D341Med (cell line): ENCODE data around the gene TSKU.

ENCODE experiments used
- DNase-seq: peaks from one replicate; pipeline ENCODE4 v3.0.0; 2012; ENCODE audit warnings: low spot score

The TSKU gene

DNA sequence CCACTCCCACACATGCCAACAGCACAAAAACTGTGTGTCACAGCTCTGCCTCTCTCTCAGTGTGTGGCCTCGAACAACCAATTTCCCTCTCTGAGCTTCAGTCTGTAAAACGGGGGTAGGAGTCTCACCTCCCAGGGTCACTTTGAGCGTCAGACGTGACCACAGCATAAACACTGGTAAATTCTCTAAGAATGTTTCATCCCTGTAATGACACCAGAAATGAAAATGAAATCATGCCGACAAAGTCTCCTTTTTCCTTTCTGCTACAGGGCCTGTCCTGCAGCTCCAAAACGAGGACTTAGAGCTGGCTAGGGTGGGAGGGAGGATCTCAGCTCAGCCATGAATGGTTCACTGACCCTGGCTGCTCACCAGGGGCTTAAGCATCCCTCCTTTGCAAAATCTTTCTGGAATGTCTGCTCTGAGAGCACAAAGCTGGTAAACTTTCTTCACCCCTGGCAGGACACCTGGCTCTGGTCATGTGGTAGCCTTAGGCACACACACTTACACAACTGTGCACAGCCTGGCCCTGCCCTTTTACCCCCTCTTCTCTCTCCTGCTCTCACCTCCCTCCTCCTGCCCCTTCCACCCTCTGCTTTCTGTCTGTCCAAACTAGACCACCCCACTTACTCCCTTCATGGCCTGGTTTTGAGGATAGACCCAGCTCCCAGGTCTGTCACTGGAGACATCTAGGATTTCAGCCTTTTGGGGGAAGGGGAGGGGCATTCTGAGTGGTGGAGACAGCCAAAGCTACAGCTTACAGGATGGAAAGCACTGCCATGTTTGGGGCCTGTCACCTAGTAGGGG is 12.3 kb upstream of the TSKU start:
- DNase-seq = no peak

DNA sequence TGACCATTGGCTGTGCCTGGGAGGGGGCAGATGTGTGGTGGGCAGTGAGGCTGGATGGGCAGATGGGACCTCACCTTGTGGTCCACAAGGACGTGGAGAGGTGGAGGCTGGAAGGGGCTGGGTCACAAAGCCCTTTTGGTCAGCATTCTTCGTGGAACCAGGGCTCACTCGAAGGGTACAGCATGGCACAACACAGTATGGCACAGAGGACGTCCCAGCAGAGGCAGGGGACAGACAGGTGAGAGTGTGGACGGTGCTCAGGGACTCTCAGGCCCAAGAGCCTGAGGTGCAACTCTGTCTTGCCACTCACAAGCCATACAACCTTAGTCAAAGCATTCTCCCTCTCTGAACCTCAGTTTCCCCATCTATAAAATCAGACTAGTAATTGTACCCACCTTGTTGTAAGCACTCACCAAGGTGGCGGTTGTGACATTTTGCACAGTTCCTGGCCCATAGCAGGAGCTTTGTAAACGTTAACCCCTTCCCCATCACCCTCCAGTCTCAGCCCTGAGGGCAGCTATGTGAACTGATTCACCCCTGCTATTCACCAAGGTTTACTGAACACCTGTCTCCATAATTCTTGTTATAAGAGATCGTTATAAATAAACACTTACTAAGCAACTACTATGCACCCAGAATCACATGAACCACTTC is 11.6 kb upstream of the TSKU start:
- DNase-seq = no peak

DNA sequence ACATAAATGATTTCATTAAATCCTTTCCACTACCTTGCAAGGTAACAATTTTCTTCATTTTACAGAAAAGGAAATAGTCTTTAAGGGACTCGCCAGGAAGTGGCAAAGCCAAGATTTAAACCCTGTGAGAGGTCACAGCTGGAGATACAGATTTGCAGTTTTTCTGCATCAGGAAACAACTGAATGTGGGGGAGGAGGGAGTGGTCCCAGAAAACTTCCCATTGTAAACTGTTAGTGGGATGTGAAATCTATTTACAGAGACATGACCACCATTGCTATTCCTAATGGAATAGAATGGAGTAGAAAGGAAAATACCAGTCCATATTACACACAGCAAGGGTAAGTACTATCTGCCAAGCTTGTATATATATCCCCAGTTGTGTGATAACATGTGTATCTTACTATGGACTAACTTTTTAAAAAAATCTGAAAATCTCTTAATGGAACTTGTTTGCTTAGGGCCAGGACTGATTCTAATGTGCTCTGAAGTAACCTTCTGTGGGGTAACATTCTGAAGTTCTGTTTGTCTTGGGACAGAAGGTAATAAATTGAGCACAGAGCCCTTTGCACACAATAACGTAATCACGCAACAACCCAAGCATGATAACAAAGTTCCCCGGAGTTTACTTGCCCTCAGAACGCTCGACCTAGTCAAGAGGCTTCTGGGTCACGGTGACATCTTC is 10.9 kb upstream of the TSKU start:
- DNase-seq = no peak

DNA sequence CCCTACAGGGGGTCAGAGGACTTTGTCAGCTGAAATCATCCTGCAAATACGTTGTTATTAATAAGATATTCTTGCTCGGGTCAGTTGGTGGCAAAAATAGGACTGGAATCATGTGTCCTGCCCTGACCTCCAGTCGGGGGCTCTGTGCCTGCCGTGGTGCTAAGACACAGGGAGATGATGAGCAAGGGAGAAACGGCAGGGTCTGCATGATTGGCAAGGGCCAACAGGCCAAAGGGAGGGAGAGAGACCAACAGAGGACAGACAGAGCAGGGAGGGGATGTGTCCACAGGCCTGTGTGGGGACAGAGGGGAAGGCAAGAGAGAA is 10.4 kb upstream of the TSKU start:
- no peak for DNase-seq

DNA sequence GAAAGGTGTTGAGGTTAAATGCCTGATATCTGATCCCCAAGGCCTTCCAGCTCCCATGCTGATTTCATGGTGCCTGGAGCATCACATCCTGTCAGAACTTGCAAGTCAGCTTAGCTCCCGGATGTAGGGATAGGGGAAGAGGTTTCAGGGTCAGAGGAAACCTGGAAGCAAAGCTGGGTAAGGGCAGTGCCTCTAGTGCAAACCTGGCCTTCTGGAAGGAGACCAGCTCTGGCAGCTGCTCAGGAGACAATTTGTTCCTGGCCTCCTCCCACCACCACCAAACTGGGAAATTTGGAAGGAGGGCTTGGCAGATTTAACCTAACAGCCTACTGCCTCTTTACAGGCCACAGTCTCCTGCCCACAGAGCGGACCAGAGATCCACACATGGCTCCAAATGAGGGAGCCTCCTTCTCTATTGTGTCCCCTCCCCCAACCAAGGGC is 9.2 kb upstream of the TSKU start:
- no peak for DNase-seq

DNA sequence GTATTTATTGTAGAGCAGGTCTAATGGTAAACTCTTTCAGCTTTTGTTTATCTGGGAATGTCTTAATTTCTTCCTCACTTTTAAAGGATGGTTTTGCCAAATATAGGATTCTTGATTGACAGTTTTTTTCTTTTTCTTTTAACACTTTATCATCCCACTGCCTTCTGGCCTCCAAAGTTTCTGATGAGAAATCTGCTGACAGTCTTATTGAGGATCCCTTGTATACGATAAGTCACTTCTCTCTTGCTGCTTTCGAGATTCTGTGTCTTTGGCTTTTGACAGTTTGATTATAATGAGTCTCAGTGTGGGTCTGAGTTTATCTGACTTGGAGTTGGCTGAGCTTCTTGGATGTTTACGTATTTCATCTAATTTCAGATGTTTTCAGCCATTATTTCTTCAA is 6.7 kb upstream of the TSKU start:
- DNase-seq = no peak

DNA sequence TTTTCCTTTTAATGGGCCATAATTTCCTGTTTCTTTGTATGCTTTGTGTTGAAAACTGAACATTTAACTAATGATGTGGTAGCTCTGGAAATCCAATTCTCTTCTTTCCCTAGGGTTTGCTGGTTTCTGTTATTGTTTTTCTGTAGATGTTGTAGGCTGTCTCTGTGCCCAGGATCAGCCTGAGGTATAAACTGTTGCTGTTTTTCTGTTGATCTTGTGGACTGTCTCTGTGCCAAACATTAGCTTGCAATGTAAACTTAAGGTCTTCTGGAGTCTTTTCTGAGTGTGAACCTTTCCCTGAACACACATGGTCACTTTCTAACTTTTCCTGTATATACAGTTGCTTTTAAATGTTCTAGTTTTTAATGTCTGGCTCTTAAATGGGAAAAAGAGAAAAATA is 5.9 kb upstream of the TSKU start:
- DNase-seq = no peak

DNA sequence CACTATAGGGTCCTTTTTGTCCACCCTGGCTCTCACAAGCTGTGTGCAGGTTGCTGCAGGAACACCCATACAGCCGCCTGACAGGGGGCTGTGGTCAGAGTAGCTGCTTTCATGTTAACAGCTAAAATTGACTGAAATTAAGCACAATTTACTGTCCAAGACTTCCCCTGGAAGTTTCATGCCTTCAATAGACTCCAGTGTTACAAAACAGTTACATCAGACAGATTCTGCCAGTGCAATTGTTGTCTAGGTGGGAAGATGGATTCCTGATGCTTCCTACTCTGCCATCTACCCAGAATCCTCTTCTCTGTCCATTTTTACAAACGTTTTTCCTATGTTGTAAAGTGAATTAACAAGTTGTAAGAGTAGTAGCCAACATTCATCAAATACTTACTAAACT is 5.3 kb upstream of the TSKU start:
- no peak for DNase-seq

DNA sequence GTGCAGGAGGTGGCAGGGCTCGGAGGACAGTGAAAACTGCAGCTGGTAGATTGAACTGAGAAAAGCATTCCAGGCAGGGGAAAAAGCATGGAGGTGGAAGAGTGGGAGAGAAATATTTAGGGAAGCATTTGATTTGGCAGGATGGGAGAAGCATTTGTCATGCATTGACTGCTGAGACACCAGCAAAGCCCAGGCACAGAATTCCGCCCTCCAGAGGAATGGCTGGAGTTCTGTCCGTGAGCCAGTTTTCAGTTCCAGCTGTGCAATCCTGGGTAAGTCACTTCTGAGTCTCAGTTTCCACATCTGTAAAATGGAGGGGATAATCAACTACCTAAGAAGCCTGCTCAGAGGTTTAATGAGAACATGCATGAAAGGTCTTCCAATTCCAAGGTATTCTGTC is 4.3 kb upstream of the TSKU start:
- no peak for DNase-seq

DNA sequence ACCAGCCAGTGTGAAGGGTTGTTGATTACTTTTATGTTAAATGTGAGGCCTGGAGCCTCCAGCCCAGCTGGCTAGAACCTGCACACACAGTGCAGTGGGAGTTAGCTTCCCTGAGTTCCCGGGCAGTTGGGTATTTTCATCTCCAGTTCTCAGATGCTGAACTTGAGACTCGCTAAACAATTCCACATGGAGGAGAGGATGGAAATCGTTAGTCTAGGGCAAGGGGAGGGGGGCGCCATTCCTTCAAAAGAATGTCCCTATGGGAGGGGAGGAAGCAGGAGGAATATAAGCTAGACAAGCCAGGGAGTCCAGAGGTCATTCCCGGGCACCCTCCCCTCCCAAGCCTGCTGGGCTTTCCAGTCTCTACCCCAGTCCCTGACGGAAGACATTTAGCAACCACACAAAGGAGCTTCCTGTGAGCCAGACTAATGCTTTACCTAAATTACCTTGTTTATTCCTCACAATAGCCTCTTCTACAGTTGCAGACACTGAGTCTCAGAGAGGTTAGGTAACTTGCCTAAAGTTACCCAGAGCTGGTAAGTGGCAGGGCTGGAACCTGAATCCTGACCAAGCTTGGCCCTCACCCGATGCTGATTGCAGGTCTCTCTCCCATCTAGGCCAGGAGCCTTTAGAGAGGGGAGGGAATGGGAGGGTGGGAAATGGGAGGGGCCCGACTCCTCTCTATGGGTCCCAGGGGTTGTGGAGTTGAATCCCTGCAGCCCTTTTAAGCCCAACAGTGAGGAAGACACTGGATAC is 1.9 kb upstream of the TSKU start:
- DNase-seq = no peak

DNA sequence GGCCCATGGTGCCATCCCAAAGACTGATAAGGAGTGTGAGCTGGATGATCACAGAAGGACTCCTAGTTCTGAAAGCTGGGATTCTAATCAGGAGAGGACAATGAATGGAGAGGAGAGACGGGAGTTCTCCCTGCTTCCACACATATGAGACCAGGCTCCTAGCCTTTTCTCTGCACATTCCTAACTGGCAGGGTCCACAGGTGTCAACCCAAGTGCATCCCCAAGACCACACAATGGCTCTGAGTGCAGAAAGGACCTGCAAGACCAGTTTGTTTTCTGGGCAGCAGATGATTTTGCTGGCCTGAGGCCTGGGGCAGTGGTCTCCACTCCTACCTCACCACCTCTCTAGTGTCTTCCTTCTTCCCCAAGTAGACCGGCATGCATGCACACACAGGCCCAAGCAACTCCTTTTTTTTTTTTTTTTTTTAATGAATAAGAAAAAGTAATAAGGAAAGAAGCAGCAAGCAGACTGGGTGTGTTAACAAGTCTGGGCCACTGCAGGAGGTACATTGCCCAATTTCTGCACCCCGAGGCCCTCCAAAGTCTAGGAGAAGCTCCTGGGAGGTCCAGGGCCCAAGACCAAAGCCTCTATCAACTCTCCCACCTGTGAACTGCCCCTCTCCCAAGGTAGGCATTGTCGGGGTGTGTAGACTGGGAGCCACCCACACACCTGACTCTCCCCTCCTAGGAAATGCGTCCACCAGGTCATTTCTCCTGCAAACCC is 1.2 kb upstream of the TSKU start:
- no peak for DNase-seq

DNA sequence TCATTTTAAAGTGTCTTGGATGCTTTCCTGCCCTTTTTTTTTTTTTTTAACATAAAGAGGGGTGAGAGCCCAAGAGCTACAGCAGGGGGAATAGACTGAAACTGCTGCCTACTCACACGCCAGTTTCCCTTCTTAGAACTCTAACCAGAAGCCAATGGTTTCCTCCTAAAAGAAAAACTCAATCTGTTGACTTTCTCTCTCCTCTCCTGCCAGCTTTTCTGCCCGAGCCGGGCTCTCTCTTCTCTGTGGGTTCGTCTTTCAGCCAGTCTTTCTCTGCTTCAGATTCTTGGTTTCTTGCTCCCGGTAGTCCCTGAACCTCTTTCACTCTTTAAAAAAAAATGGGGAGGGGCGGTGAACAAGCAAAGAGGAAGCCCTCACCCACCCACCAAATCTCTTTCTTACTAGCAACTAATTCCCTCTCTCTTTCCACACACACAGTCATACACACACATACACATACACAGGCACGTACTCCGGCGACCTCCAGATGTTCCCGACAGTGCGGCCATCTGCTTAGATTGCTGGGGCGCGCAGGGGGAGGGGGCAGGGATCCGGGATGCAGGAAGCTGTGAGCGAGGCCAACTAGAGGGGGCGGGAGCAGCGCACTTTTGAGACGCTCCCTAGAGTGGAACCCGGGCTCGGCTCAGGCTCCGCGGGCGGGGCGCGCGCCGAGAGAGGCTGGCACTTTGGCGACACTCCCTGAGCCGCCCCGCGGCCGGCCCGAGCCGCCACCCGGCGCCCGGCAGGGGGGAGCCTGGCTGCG is 444 bp upstream of the TSKU start:
- peak; percentile 94 for DNase-seq

DNA sequence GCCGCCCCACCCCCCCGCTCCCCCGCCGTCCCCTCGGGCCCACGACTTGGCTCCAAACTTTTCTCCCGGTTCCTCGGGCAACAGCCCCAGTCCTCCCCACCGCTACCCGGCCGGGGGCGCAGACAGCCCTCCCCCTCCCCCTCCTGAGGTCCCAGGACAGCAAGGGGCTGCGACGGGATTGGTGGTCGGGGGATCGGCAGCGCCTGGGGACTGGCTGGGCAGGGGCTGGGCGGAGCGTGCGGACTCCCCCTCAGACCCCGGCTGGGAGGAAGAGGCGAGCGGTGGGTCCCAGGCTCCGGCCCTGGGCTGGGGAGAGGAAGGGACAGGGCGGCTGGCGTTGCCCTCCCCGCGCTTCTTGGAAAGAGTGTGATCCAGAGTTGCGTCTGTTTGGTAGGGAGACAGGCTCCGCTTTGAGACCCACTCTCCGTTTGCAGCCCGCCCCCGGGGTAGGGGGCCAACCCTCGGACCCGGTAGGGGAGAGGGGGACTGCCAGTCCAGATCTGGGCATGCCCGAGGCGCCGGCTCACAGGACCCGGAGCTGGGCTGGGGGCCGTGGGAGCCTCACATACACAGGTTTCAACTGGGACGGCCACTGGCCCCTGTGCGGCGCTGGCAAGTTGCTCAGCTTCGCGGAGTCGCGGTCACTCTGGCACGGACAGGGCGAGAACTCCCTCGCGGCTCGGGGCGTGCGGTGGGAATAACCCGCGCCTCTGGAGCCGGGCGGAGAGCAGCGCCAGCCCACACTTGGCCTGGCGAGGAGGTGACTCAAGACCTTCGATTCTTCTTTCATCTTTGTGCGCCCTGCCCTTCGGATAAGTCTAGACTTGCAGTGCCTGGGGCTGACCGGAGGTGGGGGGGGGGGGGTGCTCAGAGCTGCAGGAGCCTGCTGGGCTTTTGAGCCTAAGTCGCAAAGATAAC is 999 bp downstream of the TSKU start:
- peak; percentile 87 for DNase-seq

DNA sequence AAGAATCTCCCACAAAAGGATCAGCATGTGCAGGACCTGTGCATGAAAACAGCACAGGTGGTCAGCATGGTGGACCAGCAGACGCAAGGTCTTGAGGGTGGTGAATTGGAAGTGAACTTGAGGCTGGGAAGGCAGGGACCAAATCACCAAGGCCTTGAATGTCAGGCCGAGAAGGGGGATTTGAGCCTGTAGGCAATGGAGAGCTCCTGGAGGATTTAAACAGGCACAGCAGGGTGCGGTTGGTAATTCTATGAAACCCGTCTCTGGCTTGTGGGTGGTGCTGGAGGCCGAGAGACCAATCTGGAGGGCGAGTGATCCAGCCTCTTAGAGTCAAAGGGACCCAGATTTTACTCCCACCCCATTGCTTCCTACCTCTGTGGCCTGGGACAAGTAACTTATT is 2.4 kb downstream of the TSKU start:
- peak; percentile 51 for DNase-seq

DNA sequence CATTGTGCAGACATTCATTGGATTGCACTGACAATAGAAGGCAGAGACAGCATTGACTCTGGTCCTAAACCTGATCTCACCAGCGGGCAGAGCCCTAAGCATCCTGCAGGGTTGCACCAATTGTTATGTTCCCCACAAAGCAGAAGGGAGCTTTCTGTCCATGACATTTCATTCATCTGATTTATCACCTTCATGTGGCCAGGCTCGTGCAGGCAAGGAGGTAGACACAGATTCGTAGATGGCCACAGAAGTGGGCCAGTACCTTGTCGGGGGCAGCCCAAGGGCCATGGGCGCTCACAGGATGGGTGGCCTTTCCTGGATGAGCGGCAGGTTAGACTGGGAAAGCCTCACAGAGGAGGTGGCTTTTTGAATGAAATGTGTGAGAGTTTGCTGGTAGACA is 2.9 kb downstream of the TSKU start:
- no peak for DNase-seq

DNA sequence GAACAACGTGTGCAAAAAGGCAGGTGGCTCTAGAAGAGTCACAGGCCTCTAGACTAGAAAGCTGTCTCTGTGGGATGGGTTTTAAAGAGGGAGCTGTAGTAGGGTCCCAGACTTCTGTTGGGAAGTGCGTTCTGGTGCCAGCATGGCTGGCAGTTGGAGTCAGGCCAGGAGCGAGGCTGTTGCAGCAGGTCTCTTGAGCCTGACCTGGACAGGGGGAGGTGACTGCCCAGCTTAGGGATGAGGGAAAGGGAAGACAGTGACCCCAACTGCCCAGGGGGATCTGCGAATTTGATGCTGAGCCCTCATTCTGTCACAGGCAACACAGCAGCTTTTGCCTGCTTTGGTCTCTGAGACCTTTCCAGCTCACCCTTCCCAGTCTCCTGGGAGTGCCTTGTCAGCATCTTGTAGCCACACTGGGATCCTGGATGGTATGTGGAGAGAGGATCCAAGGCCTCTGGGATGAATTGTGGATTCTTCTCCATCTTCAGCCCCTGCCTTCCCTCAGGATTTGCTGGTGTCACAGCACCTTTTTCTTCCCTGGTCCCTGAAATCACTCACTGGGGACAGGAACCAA is 3.4 kb downstream of the TSKU start:
- DNase-seq = no peak

DNA sequence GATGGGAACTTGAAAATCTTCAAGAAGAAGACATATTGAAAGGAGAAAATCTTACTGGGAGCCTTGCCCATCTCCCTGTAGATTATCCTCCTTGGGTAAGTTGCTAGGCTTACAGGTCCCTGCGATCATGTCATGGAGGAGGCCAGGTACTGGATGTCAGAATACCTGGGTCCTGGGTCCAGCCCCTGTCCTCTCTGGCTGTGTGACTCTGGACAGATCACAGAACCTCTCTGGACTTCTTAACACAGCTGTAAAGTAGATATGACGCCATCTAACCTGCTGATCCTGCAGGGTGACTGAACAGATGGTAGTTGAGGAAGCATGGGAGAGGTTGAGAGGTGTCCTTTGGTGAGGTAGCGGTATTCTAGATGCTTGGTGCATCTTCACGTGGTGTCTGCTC is 4.1 kb downstream of the TSKU start:
- no peak for DNase-seq

DNA sequence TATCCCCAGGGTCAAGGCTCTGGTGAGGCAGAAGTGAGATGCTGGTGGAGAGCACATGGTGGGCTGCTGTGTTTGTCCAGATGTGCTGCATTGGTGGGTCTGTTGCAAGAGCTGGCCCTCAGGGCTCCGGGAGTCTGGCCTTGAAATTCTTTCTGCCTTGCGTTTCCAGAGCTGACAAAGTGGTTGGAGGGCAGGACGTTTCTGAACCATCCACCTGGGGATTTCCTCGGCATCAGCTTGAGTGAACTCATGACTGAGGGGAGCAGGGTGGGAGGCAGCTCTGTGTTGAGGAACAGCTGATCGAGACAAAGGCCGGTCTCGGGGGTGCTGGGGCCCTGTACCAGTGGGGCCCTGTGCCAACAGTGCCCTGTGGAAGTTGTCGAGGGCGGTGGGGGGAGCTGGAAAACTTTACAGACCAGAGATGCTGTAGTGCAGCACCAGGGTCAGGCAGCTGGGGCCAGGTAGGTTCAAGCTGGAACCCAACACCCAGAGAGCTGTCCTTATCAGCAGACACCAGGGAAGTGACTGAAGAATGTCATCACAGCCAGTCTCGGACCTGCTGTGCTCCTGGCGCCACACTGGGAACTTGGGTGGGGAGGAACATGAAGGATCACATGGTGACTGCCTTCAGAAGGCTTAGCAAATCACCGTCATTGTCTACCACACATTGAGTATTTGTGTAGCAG is 4.9 kb downstream of the TSKU start:
- DNase-seq = no peak
